Adrenal gland (tissue), 12 donors: Measurements from ENCODE around the gene MEGF11. TPM values are rescaled to one million over a fixed set of nuclear protein-coding genes. Genes with fewer than 3 reads are reported as not detected.

ENCODE experiments used
- DNase-seq, 7 donors: peaks; one replicate each; pipeline ENCODE4 v3.0.0-alpha.2; 2019 to 2020
- H3K27ac ChIP-seq, 5 donors: fragments of 200-600 bp; sonication (generic) in 4 of 5; 1 replicate in 3 of 5; 2 replicates in 2 of 5; pipeline versions ENCODE4 v1.5.1 to v1.8.0; 2016 to 2020; ENCODE audit warnings: mild to moderate bottlenecking in 1 of 5
- H3K27me3 ChIP-seq: fragments of 200-600 bp; 2 replicates; pipeline ENCODE4 v1.8.0; 2021
- H3K36me3 ChIP-seq, 2 donors: fragments of 200-600 bp; replicated peaks in 1 of 2; 1 replicate in 1 of 2; 2 replicates in 1 of 2; pipeline versions ENCODE4 v1.5.1 to v1.8.0; 2018 to 2022
- H3K4me1 ChIP-seq, 2 donors: fragments of 200-600 bp; replicated peaks in 1 of 2; 1 replicate in 1 of 2; 2 replicates in 1 of 2; pipeline versions ENCODE4 v1.5.1 to v1.8.0; 2018 to 2021
- H3K4me3 ChIP-seq, 4 donors: fragments of 200-600 bp; sonication (generic) in 3 of 4; one replicate each; pipeline ENCODE4 v1.5.1; 2016 to 2018
- H3K9me3 ChIP-seq, 3 donors: fragments of 200-600 bp; sonication (generic) in 1 of 3; replicated peaks in 1 of 3; 1 replicate in 2 of 3; 2 replicates in 1 of 3; pipeline versions ENCODE4 v1.5.1 to v1.8.0; 2016 to 2021
- POLR2A ChIP-seq, 2 donors: fragments of 450-650 bp; IDR thresholded peaks; one replicate each; pipeline ENCODE4 v1.6.1; 2017; ENCODE audit warnings: antibody characterized with exemption in 2 of 2, mild to moderate bottlenecking in 2 of 2, moderate library complexity in 1 of 2
- WGBS, 4 donors: extraction: QIAGEN DNeasy Blood & Tissue Kit in 2 of 4; methylation state at CpG; one replicate each; pipeline versions ENCODE4 v1.1.5 to v1.1.7; 2013 to 2017; 5-methylcytosine and 5-hydroxymethylcytosine counted together
- intact Hi-C, 2 donors: fragments of 100-400 bp; cut with DNase I; formaldehyde crosslinking; loops; one replicate each; pipeline versions ENCODE4 v1.14.1 to v1.15.0; 2022 to 2023
- polyA plus RNA-seq, 3 donors: library from polyadenylated mRNA; stranded (reverse); fragments of 200-250 nt in 2 of 3; fragments of 350-450 nt in 1 of 3; fragmentation: Illumina TruSeq in 1 of 3; extraction: RNeasy Lipid Tissue Mini Kit (QIAGEN cat#74804) in 1 of 3; gene quantifications; one replicate each; pipeline ENCODE4 v1.2.3, GENCODE V29; 2013 to 2014
- total RNA-seq, 9 donors: library from RNA; depleted of rRNA in 4 of 9; stranded (reverse); fragments of >200 nt in 4 of 9; fragments of 120-200 nt in 1 of 9; fragmentation: NEBNext Ultra II Directional in 1 of 9; extraction: Animal tissue kit (Norgen Biotek cat#: 25700) in 1 of 9; gene quantifications; one replicate each; pipeline versions ENCODE4 v1.1.0 to v1.2.4, GENCODE V29; 2013 to 2023
- TF ChIP-seq, protein P1 (sequence below), 6 experiments: fragments of 450-650 bp in 4 of 6; fragments of 200-600 bp in 2 of 6; sonication (generic) in 1 of 6; IDR thresholded peaks; 1 replicate in 5 of 6; 2 replicates in 1 of 6; pipeline versions ENCODE4 v1.5.1 to v1.8.0; 2016 to 2021; ENCODE audit warnings: antibody characterized with exemption in 6 of 6, mild to moderate bottlenecking in 2 of 6, moderate library complexity in 1 of 6
- donor health status: healthy with polysubstance abuse.
- donor health status: Bipolar disorder and iron deficiency.
- donor health status: DM: yes; HTN: yes; CAD: no.
- donor health status: DM: no; HTN: no; CAD: no.
- donor health status: DM: no; HTN: no; CAD: no.
- donor health status: DM: yes; HTN: yes; CAD: no.

The MEGF11 gene
- total and polyA plus RNA-seq, 12 donors, result 0.04 to 0.98 (median 0.14) TPM; not detected in 5

DNA sequence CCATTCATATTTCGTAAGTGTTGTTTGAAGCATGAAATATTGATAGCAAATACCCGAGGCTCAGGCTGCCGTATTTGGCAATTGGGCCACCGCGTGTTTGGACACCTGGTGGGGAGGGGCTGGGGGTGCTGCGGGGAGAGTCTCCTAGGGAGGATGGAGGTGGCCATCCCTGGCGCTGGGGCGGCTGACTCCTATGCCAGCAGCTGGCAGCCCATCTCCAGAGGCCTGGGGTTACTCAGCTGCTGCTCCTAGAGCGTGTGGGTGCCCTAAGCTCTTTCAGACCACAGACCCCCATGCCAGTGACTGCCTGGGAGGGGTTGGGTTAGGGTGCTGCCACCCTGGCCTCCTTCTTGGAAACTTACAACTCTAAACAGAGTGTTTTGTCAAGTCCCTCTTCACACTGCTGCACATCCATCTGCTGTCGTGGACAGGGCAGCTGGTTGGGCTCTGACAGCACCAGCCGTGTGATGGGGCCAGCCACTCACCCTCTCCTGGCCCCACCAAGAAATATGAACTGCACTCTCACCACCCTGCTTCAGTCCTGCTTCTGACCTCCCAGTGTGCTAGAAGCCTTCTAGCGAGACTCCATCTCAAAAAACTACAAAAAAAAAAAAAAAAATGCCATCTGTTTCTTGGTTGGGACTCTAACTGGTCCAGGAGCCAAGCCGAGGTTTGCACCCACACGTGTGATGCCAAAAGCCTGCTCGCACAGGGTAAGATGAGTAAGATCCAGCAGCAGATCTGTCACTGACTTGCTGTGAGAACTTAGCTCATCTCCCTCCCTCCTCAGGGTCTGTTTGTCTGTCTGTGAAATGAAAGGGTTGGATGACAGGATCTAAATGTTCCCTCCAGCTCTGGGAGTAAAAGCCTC is 156.2 kb downstream of the MEGF11 start:
- no peak overlapping the region for H3K4me3 ChIP-seq
- H3K9me3 ChIP-seq, result no peaks in the 10 kb centered on the region
- H3K4me1 ChIP-seq, result no peaks in the 10 kb centered on the region
- no peaks in the 10 kb centered on the region for H3K36me3 ChIP-seq
- 73 to 82% (median 80%) methylated on average over 12 to 15 of the region's 15 CpGs for WGBS, 4 donors
- no peaks in the 10 kb centered on the region for H3K27me3 ChIP-seq
- intact Hi-C loops, result no loop called here
- TF ChIP-seq, protein P1, sequence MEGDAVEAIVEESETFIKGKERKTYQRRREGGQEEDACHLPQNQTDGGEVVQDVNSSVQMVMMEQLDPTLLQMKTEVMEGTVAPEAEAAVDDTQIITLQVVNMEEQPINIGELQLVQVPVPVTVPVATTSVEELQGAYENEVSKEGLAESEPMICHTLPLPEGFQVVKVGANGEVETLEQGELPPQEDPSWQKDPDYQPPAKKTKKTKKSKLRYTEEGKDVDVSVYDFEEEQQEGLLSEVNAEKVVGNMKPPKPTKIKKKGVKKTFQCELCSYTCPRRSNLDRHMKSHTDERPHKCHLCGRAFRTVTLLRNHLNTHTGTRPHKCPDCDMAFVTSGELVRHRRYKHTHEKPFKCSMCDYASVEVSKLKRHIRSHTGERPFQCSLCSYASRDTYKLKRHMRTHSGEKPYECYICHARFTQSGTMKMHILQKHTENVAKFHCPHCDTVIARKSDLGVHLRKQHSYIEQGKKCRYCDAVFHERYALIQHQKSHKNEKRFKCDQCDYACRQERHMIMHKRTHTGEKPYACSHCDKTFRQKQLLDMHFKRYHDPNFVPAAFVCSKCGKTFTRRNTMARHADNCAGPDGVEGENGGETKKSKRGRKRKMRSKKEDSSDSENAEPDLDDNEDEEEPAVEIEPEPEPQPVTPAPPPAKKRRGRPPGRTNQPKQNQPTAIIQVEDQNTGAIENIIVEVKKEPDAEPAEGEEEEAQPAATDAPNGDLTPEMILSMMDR (IDR thresholded peaks at IDR 0.05), result no peak
- TF ChIP-seq POLR2A (IDR thresholded peaks at IDR 0.05), result no peak
- no peak overlapping the region for H3K27ac ChIP-seq
- DNase-seq, result no peak

DNA sequence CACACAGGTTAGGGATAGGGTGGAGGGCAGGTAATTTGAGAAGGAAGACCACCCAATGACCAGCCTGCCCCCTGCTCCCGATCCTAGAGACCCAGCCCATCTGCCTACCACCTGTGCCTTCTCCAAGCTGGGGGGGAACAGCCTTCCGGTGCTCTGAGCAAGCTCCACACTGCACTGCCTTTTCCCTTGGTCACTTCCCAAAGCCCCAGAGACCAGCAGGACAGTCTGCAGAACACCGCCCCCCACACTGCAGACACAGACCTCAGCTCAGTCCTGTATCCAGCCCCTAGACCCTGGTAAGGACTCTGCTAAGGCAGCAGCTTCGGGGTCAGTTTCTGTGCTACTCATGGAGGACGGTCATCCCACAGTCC is 156.9 kb downstream of the MEGF11 start:
- DNase-seq, result no peak
- 83 to 100% (median 90%) methylated on average over 2 to 5 of the region's 5 CpGs for WGBS, 4 donors
- no peaks in the 10 kb centered on the region for H3K9me3 ChIP-seq
- H3K36me3 ChIP-seq, result no peaks in the 10 kb centered on the region
- no peaks in the 10 kb centered on the region for H3K4me1 ChIP-seq
- no peak overlapping the region for H3K27ac ChIP-seq
- TF ChIP-seq, protein P1 (IDR thresholded peaks at IDR 0.05), result no peak
- TF ChIP-seq POLR2A (IDR thresholded peaks at IDR 0.05), result no peak
- no peak overlapping the region for H3K4me3 ChIP-seq
- intact Hi-C loops, result no loop called here
- H3K27me3 ChIP-seq, result no peaks in the 10 kb centered on the region

DNA sequence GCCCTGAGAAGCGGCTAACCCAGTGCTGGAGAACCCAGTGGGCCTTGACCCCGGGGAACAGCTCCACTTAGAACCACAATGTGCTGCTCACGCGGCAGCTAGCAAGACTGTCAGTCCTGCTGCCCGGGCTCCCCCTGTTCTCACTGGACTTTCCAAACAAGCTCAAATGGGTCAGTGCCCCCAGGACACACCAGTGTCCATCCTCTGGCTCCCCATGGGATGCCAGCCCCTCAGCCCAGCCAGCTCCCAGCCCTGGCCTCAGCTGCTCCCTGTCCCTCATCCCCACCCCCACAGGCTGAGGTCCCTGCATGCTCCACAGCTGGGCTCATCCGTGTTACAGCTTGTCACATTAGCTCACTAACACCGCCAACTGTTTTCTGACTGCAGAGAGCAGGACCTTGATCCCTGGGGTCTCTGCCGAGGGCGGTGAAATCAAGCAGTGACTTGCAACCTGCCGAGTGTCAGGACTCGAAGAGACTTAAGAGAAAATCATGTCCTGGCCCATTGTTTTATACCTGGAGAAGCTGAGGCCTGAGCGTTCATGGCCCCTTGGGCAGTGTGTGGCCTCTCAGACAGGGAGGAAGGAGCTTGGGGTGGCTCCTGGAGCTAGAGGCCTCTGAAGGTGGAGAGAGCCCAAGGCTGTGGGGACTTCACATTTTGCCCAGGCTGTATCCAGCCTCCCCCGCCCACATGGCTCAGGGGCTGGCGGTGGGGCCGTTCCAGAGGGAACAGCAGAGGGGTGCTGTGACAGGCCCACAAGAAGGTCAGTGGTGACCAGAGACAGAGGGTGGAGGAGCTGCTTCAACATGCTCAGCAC is 157.5 kb downstream of the MEGF11 start:
- no peak for DNase-seq

DNA sequence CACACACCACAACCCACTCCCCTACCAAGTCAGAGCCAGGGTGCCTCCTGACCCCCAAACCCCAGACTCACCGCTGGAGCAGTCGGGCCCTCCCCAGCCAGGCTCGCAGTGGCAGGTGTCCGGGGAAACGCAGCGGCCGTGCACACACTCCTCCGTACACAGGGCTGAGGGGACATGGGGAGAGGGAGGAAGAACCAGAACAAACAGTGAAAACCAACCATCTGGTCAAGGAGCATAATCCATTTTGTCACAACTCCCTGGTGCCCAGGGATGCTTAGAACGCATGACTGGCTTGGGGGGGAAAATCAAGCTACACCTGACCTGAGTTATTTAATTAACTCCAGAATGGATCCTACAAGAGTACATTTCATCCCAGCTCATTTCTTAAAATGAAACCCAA is 159.2 kb downstream of the MEGF11 start:
- WGBS, 4 donors, result 80 to 95% (median 92%) methylated on average over 9 of the region's 9 CpGs
- no peak for DNase-seq
- Histone ChIP-seq H3K27ac (no peak overlapping the region), H3K9me3 (no peaks in the 10 kb centered on the region), H3K4me1 (no peaks in the 10 kb centered on the region), H3K27me3 (no peaks in the 10 kb centered on the region), H3K36me3 (no peaks in the 10 kb centered on the region), H3K4me3 (no peak overlapping the region)
- TF ChIP-seq, protein P1 (IDR thresholded peaks at IDR 0.05), result no peak
- TF ChIP-seq POLR2A (IDR thresholded peaks at IDR 0.05), result no peak
- intact Hi-C loops, result no loop called here

More for the DNA sequence above, 157.5 kb downstream of the MEGF11 start:
- no peaks in the 10 kb centered on the region for H3K4me1 ChIP-seq
- no peaks in the 10 kb centered on the region for H3K9me3 ChIP-seq
- H3K36me3 ChIP-seq, result no peaks in the 10 kb centered on the region
- TF ChIP-seq POLR2A (IDR thresholded peaks at IDR 0.05), result no peak
- TF ChIP-seq, protein P1 (IDR thresholded peaks at IDR 0.05), result no peak
- 81 to 88% (median 84%) methylated on average over 10 to 15 of the region's 15 CpGs for WGBS, 4 donors
- H3K27me3 ChIP-seq, result no peaks in the 10 kb centered on the region
- intact Hi-C loops, result no loop called here
- H3K4me3 ChIP-seq, result no peak overlapping the region
- no peak overlapping the region for H3K27ac ChIP-seq
